ENCODE results near the gene SHROOM3.

DNA sequence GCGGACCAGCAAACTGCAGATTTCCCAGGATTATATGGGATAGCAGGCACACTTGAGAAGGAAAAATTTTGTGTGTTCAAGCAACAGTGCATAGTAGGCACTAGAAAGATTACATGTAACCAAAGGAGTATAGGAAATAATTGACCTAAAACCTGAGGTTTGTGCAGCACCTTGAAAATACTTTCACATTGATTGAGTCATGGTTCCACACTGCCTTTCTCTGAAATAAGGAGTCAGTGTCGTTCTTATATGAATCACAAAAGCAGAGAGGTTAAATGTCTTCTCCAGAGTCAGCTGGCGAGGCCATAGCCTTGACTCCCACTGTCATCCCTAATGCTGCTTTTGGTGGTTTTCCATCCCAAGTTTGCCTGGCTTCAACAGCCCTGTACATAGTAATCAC lies 324.0 kb downstream of the SHROOM3 start:
- TF ChIP-seq, protein P1, sequence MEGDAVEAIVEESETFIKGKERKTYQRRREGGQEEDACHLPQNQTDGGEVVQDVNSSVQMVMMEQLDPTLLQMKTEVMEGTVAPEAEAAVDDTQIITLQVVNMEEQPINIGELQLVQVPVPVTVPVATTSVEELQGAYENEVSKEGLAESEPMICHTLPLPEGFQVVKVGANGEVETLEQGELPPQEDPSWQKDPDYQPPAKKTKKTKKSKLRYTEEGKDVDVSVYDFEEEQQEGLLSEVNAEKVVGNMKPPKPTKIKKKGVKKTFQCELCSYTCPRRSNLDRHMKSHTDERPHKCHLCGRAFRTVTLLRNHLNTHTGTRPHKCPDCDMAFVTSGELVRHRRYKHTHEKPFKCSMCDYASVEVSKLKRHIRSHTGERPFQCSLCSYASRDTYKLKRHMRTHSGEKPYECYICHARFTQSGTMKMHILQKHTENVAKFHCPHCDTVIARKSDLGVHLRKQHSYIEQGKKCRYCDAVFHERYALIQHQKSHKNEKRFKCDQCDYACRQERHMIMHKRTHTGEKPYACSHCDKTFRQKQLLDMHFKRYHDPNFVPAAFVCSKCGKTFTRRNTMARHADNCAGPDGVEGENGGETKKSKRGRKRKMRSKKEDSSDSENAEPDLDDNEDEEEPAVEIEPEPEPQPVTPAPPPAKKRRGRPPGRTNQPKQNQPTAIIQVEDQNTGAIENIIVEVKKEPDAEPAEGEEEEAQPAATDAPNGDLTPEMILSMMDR (IDR thresholded peaks at IDR 0.05), result no peak
- TF ChIP-seq POLR2A (IDR thresholded peaks at IDR 0.05), result no peak
